Measurements from ENCODE around the gene TMEM121.

TMEM121 gene

GRCh38 chr14:105525861-105526775 lies at the start of gene TMEM121:
Gene TMEM121 (plus strand): TSS chr14:105526583. CDS start chr14:105528835, 2,252 bp downstream.
- no peak for TF ChIP-seq CTCF (conservative IDR thresholded peaks at IDR 0.05; ENCODE audit: low read depth, low read length)
- H3K4me3 ChIP-seq (ENCODE audit: low read depth, low read length), result peak within 1 kb of the TSS; percentile 37
- DNase-seq (ENCODE audit: low read depth), result no peak

GRCh38 chr14:105476831-105477659 lies 49.3 kb upstream of the TMEM121 start:
- H3K4me3 ChIP-seq (ENCODE audit: low read depth, low read length), result no peak overlapping the region
- no peak for TF ChIP-seq CTCF (conservative IDR thresholded peaks at IDR 0.05; ENCODE audit: low read depth, low read length)
- no peak for DNase-seq (ENCODE audit: low read depth)

GRCh38 chr14:105477660-105478397 lies 48.6 kb upstream of the TMEM121 start:
- no peak for DNase-seq (ENCODE audit: low read depth)

GRCh38 chr14:105478398-105479251 lies 47.8 kb upstream of the TMEM121 start:
- TF ChIP-seq CTCF (conservative IDR thresholded peaks at IDR 0.05; ENCODE audit: low read depth, low read length), result no peak
- H3K4me3 ChIP-seq (ENCODE audit: low read depth, low read length), result no peak overlapping the region
- DNase-seq (ENCODE audit: low read depth), result no peak

More at GRCh38 chr14:105477660-105478397, 48.6 kb upstream of the TMEM121 start:
- no peak for TF ChIP-seq CTCF (conservative IDR thresholded peaks at IDR 0.05; ENCODE audit: low read depth, low read length)
- H3K4me3 ChIP-seq (ENCODE audit: low read depth, low read length), result no peak overlapping the region

GRCh38 chr14:105479431-105480158 lies 46.8 kb upstream of the TMEM121 start:
- no peak overlapping the region for H3K4me3 ChIP-seq (ENCODE audit: low read depth, low read length)
- DNase-seq (ENCODE audit: low read depth), result no peak
- no peak for TF ChIP-seq CTCF (conservative IDR thresholded peaks at IDR 0.05; ENCODE audit: low read depth, low read length)
